Measurements from ENCODE around the gene ZHX3.

Gene ZHX3

GRCh38 chr20:41205313-41205712 is 112.2 kb downstream of the ZHX3 start:
- DNase-seq (ENCODE audit: low read depth in 1 of 2, low spot score in 1 of 2): no peak
- H3K27ac ChIP-seq (replicated peaks): no peak overlapping the region
- no peak overlapping the region for H3K4me3 ChIP-seq (replicated peaks; ENCODE audit: insufficient read depth, low read length)
- H3K27me3 ChIP-seq (ENCODE audit: insufficient read depth, poor library complexity, severe bottlenecking): no peaks in the 10 kb centered on the region
- TF ChIP-seq SPI1 (IDR thresholded peaks at IDR 0.05; ENCODE audit: borderline replicate concordance, low read depth) (no peak), REST (IDR thresholded peaks at IDR 0.05; ENCODE audit: insufficient replicate concordance, low read depth) (no peak), CTCF (IDR thresholded peaks at IDR 0.05; ENCODE audit: insufficient read depth, low read length) (no peak), GABPA (IDR thresholded peaks at IDR 0.05; ENCODE audit: low read depth) (no peak), POLR2AphosphoS5 (IDR thresholded peaks at IDR 0.05; ENCODE audit: low read depth) (no peak)

- TF ChIP-seq POLR2AphosphoS5 (IDR thresholded peaks at IDR 0.05; ENCODE audit: low read depth) (no peak), GABPA (IDR thresholded peaks at IDR 0.05; ENCODE audit: low read depth) (no peak), SPI1 (IDR thresholded peaks at IDR 0.05; ENCODE audit: borderline replicate concordance, low read depth) (no peak), REST (IDR thresholded peaks at IDR 0.05; ENCODE audit: insufficient replicate concordance, low read depth) (no peak), CTCF (IDR thresholded peaks at IDR 0.05; ENCODE audit: insufficient read depth, low read length) (no peak)
- no peak for DNase-seq (ENCODE audit: low read depth in 1 of 2, low spot score in 1 of 2)
- Histone ChIP-seq H3K4me3 (replicated peaks; ENCODE audit: insufficient read depth, low read length) (no peak overlapping the region), H3K27ac (replicated peaks) (no peak overlapping the region), H3K27me3 (ENCODE audit: insufficient read depth, poor library complexity, severe bottlenecking) (no peaks in the 10 kb centered on the region)
These were observed 112.9 kb downstream of the ZHX3 start for GRCh38 chr20:41204304-41205265.

GRCh38 chr20:41203660-41204059 is 113.9 kb downstream of the ZHX3 start:
- DNase-seq (ENCODE audit: low read depth in 1 of 2, low spot score in 1 of 2): no peak
- Histone ChIP-seq H3K27ac (replicated peaks) (no peak overlapping the region), H3K4me3 (replicated peaks; ENCODE audit: insufficient read depth, low read length) (no peak overlapping the region), H3K27me3 (ENCODE audit: insufficient read depth, poor library complexity, severe bottlenecking) (no peaks in the 10 kb centered on the region)
- TF ChIP-seq SPI1 (IDR thresholded peaks at IDR 0.05; ENCODE audit: borderline replicate concordance, low read depth) (no peak), REST (IDR thresholded peaks at IDR 0.05; ENCODE audit: insufficient replicate concordance, low read depth) (no peak), CTCF (IDR thresholded peaks at IDR 0.05; ENCODE audit: insufficient read depth, low read length) (no peak), GABPA (IDR thresholded peaks at IDR 0.05; ENCODE audit: low read depth) (no peak), POLR2AphosphoS5 (IDR thresholded peaks at IDR 0.05; ENCODE audit: low read depth) (no peak)
